Keratinocyte (primary cell): ENCODE measurements around the gene CFAP157.

ENCODE experiments used
- CTCF ChIP-seq, 3 experiments: IDR thresholded peaks in 1 of 3; conservative IDR thresholded peaks in 1 of 3; optimal IDR thresholded peaks in 1 of 3; 2 replicates in 2 of 3; 3 replicates in 1 of 3; pipeline versions ENCODE3 to v1.5.1; 2011; ENCODE audit warnings: low read length in 3 of 3, mild to moderate bottlenecking in 3 of 3, moderate library complexity in 2 of 3, control low read depth in 1 of 3, inconsistent platforms in 1 of 3; ENCODE audit not compliant: insufficient read depth in 2 of 3; ENCODE audit errors: extremely low read depth in 1 of 3
- EZH2 ChIP-seq: IDR thresholded peaks from one replicate; pipeline ENCODE4 v1.6.1; 2012; ENCODE audit warnings: inconsistent platforms, mild to moderate bottlenecking, low read length, moderate library complexity

- TF ChIP-seq EZH2 (no peak), CTCF (optimal IDR thresholded peaks at IDR 0.05 in 1 of 3, IDR thresholded peaks at IDR 0.05 in 1 of 3, conservative IDR thresholded peaks at IDR 0.05 in 1 of 3; ENCODE audit: extremely low read depth in 1 of 3, insufficient read depth in 2 of 3, low read length in 3 of 3) (no peak)
Observed at GRCh38 chr9:127761061-127761460, 54.3 kb downstream of the CFAP157 start.
